Suprapubic skin (tissue), 3 donors: ENCODE data around the gene HS3ST3B1.

Experiments
- CTCF ChIP-seq, 2 donors: fragments of 200-600 bp in 1 of 2; fragments of 450-650 bp in 1 of 2; sonication (generic) in 1 of 2; IDR thresholded peaks; one replicate each; pipeline ENCODE4 v1.5.1; 2016 to 2019; ENCODE audit warnings: antibody characterized with exemption in 2 of 2, mild to moderate bottlenecking in 1 of 2, moderate library complexity in 1 of 2
- POLR2AphosphoS5 ChIP-seq, 3 donors: sonication (generic); formaldehyde crosslinking; IDR thresholded peaks; one replicate each; pipeline ENCODE4 v1.6.1; 2017; ENCODE audit warnings: antibody characterized with exemption in 3 of 3

GRCh38 chr17:14360856-14361255 is 60.0 kb downstream of the HS3ST3B1 start:
- TF ChIP-seq POLR2AphosphoS5 (IDR thresholded peaks at IDR 0.05) (no peak), CTCF (IDR thresholded peaks at IDR 0.05) (no peak)
